ENCODE data around the gene RYR3. TPM values are rescaled to one million over a fixed set of nuclear protein-coding genes. Genes with fewer than 3 reads are reported as not detected.

Gene RYR3
- total RNA-seq, 1 donor from 2014 or later, result not detected

DNA sequence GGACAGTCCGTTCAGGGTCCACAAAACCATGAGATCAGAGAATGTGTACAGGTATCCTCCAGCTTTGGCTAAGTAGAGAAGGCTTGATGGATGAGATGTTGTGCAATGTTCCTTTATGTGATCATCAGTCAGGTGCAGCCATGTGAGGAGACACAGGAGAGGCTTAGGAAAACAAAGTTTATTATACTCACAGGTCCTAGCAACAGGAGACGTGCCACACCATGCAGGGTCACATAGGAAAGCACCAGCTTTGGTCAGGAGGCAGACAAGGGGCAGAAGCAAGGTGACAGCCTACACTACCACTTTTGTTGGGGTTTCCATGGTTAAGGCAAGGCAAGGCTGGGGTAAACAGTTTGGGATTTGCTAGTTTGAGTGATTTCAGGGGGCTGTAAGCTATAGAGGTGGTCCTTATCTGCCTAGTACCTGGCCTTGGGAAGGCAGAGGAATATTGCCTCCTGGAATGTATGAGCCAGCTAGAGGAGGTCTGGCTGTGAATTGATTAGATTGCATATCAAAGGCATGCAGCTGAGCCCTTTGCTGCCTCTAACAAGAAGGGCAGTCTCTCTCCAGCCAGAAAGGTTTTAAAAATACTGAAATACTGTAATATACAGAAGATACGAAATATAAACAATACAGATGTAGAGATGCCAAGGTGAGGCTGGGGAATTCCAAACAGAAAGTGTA, 248.6 kb downstream of the RYR3 start:
- no peak overlapping the region for H3K4me3 Mint-ChIP-seq
- H3K27me3 Mint-ChIP-seq, result no peaks in the 10 kb centered on the region
- H3K36me3 Mint-ChIP-seq (ENCODE audit: low read depth), result no peaks in the 10 kb centered on the region
- intact Hi-C loops (cut with micrococcal nuclease), result no loop called here
- H3K9me3 Mint-ChIP-seq, result peaks cover 2% of the 10 kb centered on the region
- ChIA-PET CTCF (no interaction called here), POLR2A (no interaction called here)
- no peak for ATAC-seq (ENCODE audit: low read depth)
- DNase-seq, result no peak
- no peaks in the 10 kb centered on the region for H3K4me1 Mint-ChIP-seq
- TF ChIP-seq, protein P1, sequence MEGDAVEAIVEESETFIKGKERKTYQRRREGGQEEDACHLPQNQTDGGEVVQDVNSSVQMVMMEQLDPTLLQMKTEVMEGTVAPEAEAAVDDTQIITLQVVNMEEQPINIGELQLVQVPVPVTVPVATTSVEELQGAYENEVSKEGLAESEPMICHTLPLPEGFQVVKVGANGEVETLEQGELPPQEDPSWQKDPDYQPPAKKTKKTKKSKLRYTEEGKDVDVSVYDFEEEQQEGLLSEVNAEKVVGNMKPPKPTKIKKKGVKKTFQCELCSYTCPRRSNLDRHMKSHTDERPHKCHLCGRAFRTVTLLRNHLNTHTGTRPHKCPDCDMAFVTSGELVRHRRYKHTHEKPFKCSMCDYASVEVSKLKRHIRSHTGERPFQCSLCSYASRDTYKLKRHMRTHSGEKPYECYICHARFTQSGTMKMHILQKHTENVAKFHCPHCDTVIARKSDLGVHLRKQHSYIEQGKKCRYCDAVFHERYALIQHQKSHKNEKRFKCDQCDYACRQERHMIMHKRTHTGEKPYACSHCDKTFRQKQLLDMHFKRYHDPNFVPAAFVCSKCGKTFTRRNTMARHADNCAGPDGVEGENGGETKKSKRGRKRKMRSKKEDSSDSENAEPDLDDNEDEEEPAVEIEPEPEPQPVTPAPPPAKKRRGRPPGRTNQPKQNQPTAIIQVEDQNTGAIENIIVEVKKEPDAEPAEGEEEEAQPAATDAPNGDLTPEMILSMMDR (IDR thresholded peaks at IDR 0.05), result no peak
- H3K27ac Mint-ChIP-seq, result no peak overlapping the region

DNA sequence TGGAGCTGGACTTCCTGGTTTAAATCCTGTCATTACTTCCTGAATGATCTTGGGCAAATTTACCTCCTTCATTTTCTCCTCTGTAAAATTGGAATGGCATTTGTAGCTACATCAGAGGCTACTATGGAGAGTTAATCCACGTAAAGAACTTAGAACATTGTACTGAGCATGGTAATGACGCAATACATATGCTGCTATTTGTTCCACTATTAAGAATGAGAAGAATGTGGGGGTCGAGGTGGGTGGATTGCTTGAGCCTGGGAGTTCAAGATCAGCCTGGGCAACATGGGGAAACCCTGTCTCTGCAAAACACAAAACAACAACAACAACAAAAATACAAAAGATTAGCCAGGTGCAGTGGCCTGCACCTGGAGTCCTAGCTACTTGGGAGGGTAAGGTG, 250.6 kb downstream of the RYR3 start:
- Mint-ChIP-seq H3K4me1 (no peaks in the 10 kb centered on the region), H3K36me3 (ENCODE audit: low read depth) (no peaks in the 10 kb centered on the region), H3K27ac (no peak overlapping the region), H3K9me3 (peaks cover 6% of the 10 kb centered on the region), H3K27me3 (no peaks in the 10 kb centered on the region), H3K4me3 (no peak overlapping the region)
- intact Hi-C loops (cut with micrococcal nuclease), result no loop called here
- DNase-seq, result no peak
- CTCF ChIA-PET, result no interaction called here
- no peak for ATAC-seq (ENCODE audit: low read depth)
- TF ChIP-seq, protein P1 (IDR thresholded peaks at IDR 0.05), result no peak
- POLR2A ChIA-PET, result no interaction called here

DNA sequence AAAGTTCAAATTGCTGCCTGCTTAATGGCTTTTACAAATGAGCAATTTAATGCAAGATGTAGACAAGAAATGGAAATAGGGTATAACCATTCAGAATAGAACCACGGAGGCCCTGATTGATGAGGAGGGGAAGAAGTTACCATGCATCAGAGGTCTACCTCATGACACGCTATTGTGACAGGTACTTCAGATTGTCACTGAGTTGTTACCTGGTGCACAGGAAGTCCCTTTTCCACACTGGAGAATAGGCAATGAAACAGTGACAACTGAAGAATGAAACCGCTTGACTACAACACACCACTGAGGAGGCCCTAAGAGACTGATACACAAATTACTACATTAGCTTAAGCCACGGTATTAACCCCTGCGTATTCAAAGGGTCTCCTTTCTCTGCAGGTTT, 251.2 kb downstream of the RYR3 start:
- H3K4me3 Mint-ChIP-seq, result no peak overlapping the region
- H3K27ac Mint-ChIP-seq, result no peak overlapping the region
- TF ChIP-seq, protein P1 (IDR thresholded peaks at IDR 0.05), result no peak
- H3K36me3 Mint-ChIP-seq (ENCODE audit: low read depth), result no peaks in the 10 kb centered on the region
- ChIA-PET POLR2A (no interaction called here), CTCF (no interaction called here)
- no peak for DNase-seq
- H3K27me3 Mint-ChIP-seq, result no peaks in the 10 kb centered on the region
- no peak for ATAC-seq (ENCODE audit: low read depth)
- intact Hi-C loops (cut with micrococcal nuclease), result no loop called here
- H3K9me3 Mint-ChIP-seq, result peaks cover 6% of the 10 kb centered on the region
- H3K4me1 Mint-ChIP-seq, result no peaks in the 10 kb centered on the region

DNA sequence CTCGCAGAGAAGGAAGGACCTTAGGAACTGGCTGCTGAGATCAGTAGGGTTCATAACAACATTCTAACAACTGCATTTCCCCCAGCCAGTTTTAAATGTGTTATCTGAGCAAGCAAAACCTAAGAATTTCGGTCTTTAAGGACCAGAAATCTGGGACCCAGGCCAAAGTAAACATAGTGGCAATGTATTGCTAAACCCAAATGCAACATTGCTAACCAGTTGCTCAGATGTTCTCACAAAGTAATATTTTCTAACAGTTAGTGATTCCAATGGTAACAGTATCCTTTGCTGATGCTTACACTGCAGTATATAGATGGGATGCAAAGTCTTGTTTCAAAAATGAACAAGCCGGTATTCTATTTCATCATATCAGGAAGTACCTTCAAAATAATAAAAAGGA, 254.3 kb downstream of the RYR3 start:
- POLR2A ChIA-PET, result no interaction called here
- H3K4me1 Mint-ChIP-seq, result no peaks in the 10 kb centered on the region
- no peaks in the 10 kb centered on the region for H3K36me3 Mint-ChIP-seq (ENCODE audit: low read depth)
- H3K27me3 Mint-ChIP-seq, result no peaks in the 10 kb centered on the region
- H3K27ac Mint-ChIP-seq, result no peak overlapping the region
- CTCF ChIA-PET, result no interaction called here
- TF ChIP-seq, protein P1 (IDR thresholded peaks at IDR 0.05), result no peak
- intact Hi-C loops (cut with micrococcal nuclease), result no loop called here
- ATAC-seq (ENCODE audit: low read depth) (no peak), DNase-seq (no peak)
- peaks cover 4% of the 10 kb centered on the region for H3K9me3 Mint-ChIP-seq
- H3K4me3 Mint-ChIP-seq, result no peak overlapping the region

DNA sequence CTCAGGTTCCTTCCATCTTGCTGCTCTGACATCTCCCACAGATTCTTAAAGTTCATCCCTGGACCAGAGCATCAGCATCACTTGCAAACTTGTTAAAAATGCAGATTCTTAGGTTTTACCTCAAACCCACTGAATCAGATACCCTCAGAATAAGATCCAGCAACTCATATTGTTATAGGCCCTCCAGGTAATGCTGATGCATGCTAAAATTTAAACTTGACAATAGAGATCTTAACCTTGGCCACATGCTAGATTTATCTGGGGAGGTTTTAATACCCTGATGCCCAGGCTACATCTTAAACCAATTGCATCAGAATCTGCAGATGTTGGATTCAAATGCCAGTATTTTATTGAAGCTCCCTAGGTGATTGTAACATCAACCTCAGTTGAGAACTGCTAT, 256.9 kb downstream of the RYR3 start:
- Mint-ChIP-seq H3K4me1 (no peaks in the 10 kb centered on the region), H3K36me3 (ENCODE audit: low read depth) (no peaks in the 10 kb centered on the region), H3K9me3 (peaks cover 4% of the 10 kb centered on the region), H3K27me3 (peaks cover 3% of the 10 kb centered on the region), H3K27ac (no peak overlapping the region), H3K4me3 (no peak overlapping the region)
- ChIA-PET POLR2A (no interaction called here), CTCF (no interaction called here)
- DNase-seq (no peak), ATAC-seq (ENCODE audit: low read depth) (no peak)
- TF ChIP-seq, protein P1 (IDR thresholded peaks at IDR 0.05), result no peak
- intact Hi-C loops (cut with micrococcal nuclease), result no loop called here

Measured in activated B cell treated with CpG ODN at 0.5 μM for 24 hours (primary cell).